SW 1271 (cell line): ENCODE data around the gene ANKRD39.
"Not testable (repeated sequence)": the region's sequence is repeated elsewhere in the genome, so short reads cannot be mapped to it uniquely, and the experiment has no call there.

Experiments used
- DNase-seq, 2 experiments: peaks; one replicate each; lab custom pipeline; 2025; lab: John Stamatoyannopoulos, UW

The ANKRD39 gene

GRCh38 chr2:96808176-96808837 is 49.5 kb downstream of the ANKRD39 start:
- DNase-seq: no peak

- no peak for DNase-seq
Measured at GRCh38 chr2:96807127-96807471, 50.7 kb downstream of the ANKRD39 start.

GRCh38 chr2:96806468-96807126 is 51.2 kb downstream of the ANKRD39 start:
- DNase-seq: no peak

GRCh38 chr2:96805946-96806345 is 51.9 kb downstream of the ANKRD39 start:
- DNase-seq: not testable (repeated sequence)

- no peak for DNase-seq
Measured at GRCh38 chr2:96804986-96805385, 52.8 kb downstream of the ANKRD39 start.

- DNase-seq: no peak
Measured at GRCh38 chr2:96802721-96803120, 55.1 kb downstream of the ANKRD39 start.

- no peak for DNase-seq
Measured at GRCh38 chr2:96801786-96802595, 55.8 kb downstream of the ANKRD39 start.

GRCh38 chr2:96801005-96801785 is 56.6 kb downstream of the ANKRD39 start:
- peak in 1 of 2 experiments; percentile 35 for DNase-seq

- DNase-seq: no peak
Measured at GRCh38 chr2:96800061-96801004, 57.5 kb downstream of the ANKRD39 start.

GRCh38 chr2:96799623-96799935 is 58.2 kb downstream of the ANKRD39 start:
- no peak for DNase-seq

- no peak for DNase-seq
Measured at GRCh38 chr2:96798733-96799622, 58.8 kb downstream of the ANKRD39 start.
